Prostate gland (tissue), 2 donors: ENCODE data around the gene MGME1. TPM values are rescaled to one million over a fixed set of nuclear protein-coding genes. Genes with fewer than 3 reads are reported as not detected.

ENCODE experiments used
- DNase-seq: peaks from one replicate; pipeline ENCODE4 v3.0.0-alpha.2; 2019; ENCODE audit warnings: low spot score
- H3K27ac ChIP-seq, 2 donors: fragments of 200-600 bp; sonication (generic); 2 replicates each; pipeline ENCODE4 v1.5.1; 2017 to 2019
- H3K27me3 ChIP-seq: fragments of 200-600 bp; sonication (generic); replicated peaks from 2 replicates; pipeline ENCODE4 v1.5.1; 2019; ENCODE audit not compliant: insufficient read depth
- H3K36me3 ChIP-seq, 2 donors: fragments of 200-600 bp; sonication (generic); 1 replicate in 1 of 2; 2 replicates in 1 of 2; pipeline versions ENCODE4 v1.5.1 to v1.8.1; 2017 to 2019
- H3K4me1 ChIP-seq: fragments of 200-600 bp; sonication (generic); replicated peaks from 2 replicates; pipeline ENCODE4 v1.5.1; 2019
- H3K4me3 ChIP-seq, 2 donors: fragments of 200-600 bp; sonication (generic); 2 replicates each; pipeline ENCODE4 v1.5.1; 2017 to 2019
- H3K9me3 ChIP-seq: fragments of 200-600 bp; sonication (generic); 2 replicates; pipeline ENCODE4 v1.5.1; 2017
- POLR2A ChIP-seq: fragments of 450-650 bp; IDR thresholded peaks from one replicate; pipeline ENCODE4 v1.6.1; 2016; ENCODE audit warnings: antibody characterized with exemption, mild to moderate bottlenecking
- POLR2AphosphoS5 ChIP-seq: sonication (generic); formaldehyde crosslinking; IDR thresholded peaks from one replicate; pipeline ENCODE4 v1.6.1; 2017; ENCODE audit warnings: antibody characterized with exemption
- WGBS: methylation state at CpG from one replicate; pipeline ENCODE4 v1.1.5; 2018; 5-methylcytosine and 5-hydroxymethylcytosine counted together
- intact Hi-C: fragments of 100-400 bp; cut with DNase I; formaldehyde crosslinking; loops from one replicate; pipeline ENCODE4 v1.14.2; 2022
- small RNA-seq, 2 donors: library from RNA; depleted of rRNA; stranded (forward); fragments of <200 nt; gene quantifications; one replicate each; pipeline ENCODE3, GENCODE V24; 2016
- total RNA-seq, 2 donors: library from RNA; depleted of rRNA; stranded (reverse); fragments of >200 nt; gene quantifications; one replicate each; pipeline ENCODE4 v1.1.0, GENCODE V29; 2016
- TF ChIP-seq, protein P1 (sequence below), 4 experiments: fragments of 200-600 bp in 2 of 4; fragments of 450-650 bp in 2 of 4; sonication (generic) in 2 of 4; IDR thresholded peaks; 1 replicate in 3 of 4; 2 replicates in 1 of 4; pipeline ENCODE4 v1.5.1; 2016 to 2019; ENCODE audit warnings: antibody characterized with exemption in 4 of 4, mild to moderate bottlenecking in 2 of 4, moderate library complexity in 2 of 4

MGME1 gene
- total RNA-seq, 2 donors from 2014 or later: 11.1 to 15.5 TPM

DNA sequence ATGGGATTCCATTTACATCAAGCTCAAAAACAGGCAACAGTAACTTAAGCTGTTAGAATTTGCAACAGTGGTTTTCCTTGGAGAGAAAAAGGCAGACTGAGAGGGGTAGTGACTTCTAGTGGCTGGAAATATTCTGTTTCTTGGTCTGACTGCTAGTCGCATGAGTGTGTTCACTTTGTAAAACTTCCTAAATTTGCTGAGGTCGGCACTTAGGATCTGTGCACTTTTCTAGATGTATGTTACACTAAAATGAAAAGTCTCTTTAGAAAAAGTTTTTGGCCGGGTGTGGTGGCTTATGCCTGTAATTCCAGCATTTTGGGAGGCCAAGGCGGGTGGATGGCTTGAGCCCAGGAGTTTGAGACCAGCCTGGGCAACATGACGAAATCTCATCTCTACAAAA lies 70.2 kb downstream of the MGME1 start:
- 87% methylated on average over 5 of the region's 5 CpGs for WGBS

More for the DNA sequence above, 70.2 kb downstream of the MGME1 start:
- H3K9me3 ChIP-seq: no peaks in the 10 kb centered on the region
- no peaks in the 10 kb centered on the region for H3K27me3 ChIP-seq
- no peaks in the 10 kb centered on the region for H3K36me3 ChIP-seq
- H3K4me3 ChIP-seq: no peak overlapping the region
- intact Hi-C loops: no loop called here
- TF ChIP-seq, protein P1, sequence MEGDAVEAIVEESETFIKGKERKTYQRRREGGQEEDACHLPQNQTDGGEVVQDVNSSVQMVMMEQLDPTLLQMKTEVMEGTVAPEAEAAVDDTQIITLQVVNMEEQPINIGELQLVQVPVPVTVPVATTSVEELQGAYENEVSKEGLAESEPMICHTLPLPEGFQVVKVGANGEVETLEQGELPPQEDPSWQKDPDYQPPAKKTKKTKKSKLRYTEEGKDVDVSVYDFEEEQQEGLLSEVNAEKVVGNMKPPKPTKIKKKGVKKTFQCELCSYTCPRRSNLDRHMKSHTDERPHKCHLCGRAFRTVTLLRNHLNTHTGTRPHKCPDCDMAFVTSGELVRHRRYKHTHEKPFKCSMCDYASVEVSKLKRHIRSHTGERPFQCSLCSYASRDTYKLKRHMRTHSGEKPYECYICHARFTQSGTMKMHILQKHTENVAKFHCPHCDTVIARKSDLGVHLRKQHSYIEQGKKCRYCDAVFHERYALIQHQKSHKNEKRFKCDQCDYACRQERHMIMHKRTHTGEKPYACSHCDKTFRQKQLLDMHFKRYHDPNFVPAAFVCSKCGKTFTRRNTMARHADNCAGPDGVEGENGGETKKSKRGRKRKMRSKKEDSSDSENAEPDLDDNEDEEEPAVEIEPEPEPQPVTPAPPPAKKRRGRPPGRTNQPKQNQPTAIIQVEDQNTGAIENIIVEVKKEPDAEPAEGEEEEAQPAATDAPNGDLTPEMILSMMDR (IDR thresholded peaks at IDR 0.05): no peak
- TF ChIP-seq POLR2A (no peak), POLR2AphosphoS5 (no peak)
- no peak for DNase-seq
- H3K27ac ChIP-seq: no peak overlapping the region
- H3K4me1 ChIP-seq: no peaks in the 10 kb centered on the region

Small RNA genes lying within 50 kb of the gene (small RNA-seq; reads per million reads assigned to genes)
- 263 to 433 reads per million in 2 donors for gene SNORD17

Other genes with a start within 250 kb of the MGME1 start
- 10 to 100 TPM; 48.3 to 84.8 TPM for gene SNX5, start 224 bp upstream of the MGME1 start, total RNA-seq
- gene OVOL2, start 88.9 kb downstream of the MGME1 start, total RNA-seq: 10 to 100 TPM; 25.6 to 34.8 TPM
- 10 to 100 TPM; 15.2 to 23.3 TPM for gene KAT14, start 168.8 kb downstream of the MGME1 start, total RNA-seq
- 10 to 100 TPM; 17.6 to 19.2 TPM for gene PET117, start 168.8 kb downstream of the MGME1 start, total RNA-seq